GM18502 (cell line): Measurements from ENCODE around the gene COL4A2.
"Not testable (repeated sequence)": the region's sequence is repeated elsewhere in the genome, so short reads cannot be mapped to it uniquely, and the experiment has no call there.

ENCODE experiments used
- ATAC-seq: cut with Tn5 transposase; IDR thresholded peaks from one replicate; pipeline ENCODE4 v1.9.1; 2021; ENCODE audit warnings: mild to moderate bottlenecking; ENCODE audit not compliant: unreplicated experiment, poor library complexity

Gene COL4A2

DNA sequence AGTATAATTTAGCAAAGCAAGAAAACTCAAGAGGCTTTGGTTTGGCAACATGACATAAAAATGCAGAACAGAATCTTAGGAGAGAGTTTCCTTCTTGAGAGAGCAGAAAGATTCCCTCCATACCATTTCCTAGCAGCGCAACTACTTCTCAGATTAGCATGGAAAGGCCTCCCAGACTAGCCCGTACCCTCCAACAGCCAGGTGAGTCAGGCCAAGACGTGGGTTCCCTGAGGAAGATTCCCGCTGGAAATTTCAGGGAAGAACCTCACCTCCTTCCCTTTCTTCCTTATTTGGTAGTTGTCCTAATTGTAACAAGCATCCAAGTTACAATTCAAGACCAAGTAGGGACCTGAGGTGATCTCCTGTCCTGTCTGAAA, 12.3 kb downstream of the COL4A2 start:
- ATAC-seq = no peak

GRCh38 chr13:110319774-110320509, 12.9 kb downstream of the COL4A2 start:
- no peak for ATAC-seq

- ATAC-seq = no peak
Measured at GRCh38 chr13:110320645-110321044, 13.6 kb downstream of the COL4A2 start.

DNA sequence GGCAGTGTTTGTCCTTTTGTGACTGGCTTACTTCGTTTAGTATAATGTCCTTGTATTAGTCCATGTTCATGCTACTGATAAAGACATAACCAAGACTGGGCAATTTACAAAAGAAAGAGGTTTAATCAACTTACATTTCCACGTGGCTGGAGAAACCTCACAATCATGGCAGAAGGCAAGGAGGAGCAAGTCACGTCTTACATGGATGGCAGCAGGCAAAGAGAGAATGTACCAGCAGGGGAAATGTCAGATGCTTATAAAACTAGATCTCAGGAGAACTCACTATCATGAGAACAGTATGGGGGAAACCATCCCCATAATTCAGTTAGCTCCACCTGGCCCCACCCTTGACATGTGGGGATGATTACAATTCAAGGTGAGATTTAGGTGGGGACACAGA, 14.5 kb downstream of the COL4A2 start:
- ATAC-seq = not testable (repeated sequence)

DNA sequence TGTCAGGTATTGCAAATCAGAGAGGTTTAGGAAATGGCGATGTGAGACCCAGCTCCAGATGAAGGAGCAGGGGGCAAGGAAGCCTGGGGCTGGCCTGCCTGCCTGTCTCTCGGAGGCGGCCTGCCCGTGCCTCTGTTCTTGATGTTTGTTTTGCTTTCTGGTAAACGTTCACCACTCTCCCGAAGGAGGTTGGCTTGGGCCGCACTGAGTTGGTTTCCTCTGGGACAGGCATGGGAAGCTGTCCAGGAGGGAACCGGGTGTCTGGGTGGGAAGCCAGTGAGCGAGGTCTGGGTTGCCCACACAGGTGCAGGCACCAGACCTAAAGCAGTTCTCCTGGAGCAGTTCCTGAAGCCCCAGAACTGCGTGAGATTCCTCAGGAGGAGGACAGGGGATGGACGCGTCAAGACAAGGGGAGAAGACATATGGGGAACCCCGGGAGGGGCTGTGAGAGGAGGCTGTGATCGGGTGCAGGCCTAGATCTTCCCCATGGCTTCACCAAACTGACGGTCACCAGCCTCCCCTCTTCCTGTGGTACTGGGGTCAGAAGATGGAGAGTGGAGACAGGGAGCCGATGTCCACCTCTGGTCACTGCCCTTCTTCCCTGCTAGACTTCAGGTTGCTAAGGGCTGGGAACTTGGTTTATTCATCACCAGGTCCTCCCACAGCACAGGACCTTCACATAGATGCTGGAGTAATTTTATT, 15.2 kb downstream of the COL4A2 start:
- ATAC-seq = no peak

- no peak for ATAC-seq
Measured at GRCh38 chr13:110322828-110323171, 15.7 kb downstream of the COL4A2 start.

GRCh38 chr13:110323172-110323891, 16.2 kb downstream of the COL4A2 start:
- ATAC-seq = no peak

- ATAC-seq = no peak
Measured at GRCh38 chr13:110324026-110324749, 17.1 kb downstream of the COL4A2 start.

GRCh38 chr13:110326263-110326904, 19.3 kb downstream of the COL4A2 start:
- no peak for ATAC-seq

DNA sequence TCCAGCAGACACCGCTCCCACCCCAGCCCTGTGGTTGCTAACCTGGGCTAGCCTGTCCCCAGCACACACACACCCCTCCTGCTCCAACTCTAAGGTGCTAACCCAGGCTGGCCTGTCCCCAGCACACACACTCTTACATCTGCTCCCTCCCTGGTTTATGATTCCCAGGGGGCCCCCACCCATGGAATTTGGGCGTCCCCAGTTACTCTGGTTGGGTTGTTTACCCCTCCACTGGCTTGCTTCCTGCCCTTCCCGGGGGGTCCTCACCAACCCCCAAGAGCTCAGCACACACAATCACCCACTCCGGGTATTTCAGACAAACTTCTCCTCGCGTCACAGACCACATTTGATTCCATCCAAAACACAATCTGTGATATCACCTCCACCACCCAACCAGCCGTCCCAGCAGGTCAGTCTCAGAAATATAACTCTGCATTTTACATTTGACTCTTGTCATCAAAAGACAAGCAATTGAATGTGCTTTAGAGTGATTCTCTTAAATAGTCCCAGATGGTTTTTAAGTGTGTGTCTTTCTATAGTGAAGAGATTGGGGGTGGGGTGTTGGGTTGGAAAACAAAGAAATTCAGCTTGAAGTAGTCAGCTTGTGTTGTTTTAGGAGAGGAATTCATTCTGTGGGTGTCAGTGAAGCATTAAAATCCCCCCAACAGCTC, 20.1 kb downstream of the COL4A2 start:
- no peak for ATAC-seq

DNA sequence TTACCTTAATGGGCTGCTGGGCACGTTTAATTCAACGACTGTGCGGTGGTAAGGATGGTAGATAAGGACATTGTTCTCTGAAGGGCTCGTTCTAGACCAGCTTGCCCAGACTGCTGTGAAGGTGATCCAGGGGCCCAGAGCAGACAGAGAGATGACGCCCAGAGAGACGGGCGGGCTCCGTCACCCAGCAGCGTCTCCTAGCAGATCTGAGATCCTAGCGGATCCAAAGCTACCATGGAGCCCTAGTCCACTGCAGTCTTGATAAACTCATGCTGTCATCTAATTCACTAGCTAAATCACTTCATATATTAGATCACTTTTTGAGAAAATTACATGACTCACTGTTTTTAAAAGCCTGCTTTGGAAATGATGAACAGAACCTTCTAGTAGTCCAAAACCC, 21.5 kb downstream of the COL4A2 start:
- ATAC-seq = no peak

- no peak for ATAC-seq
Measured at GRCh38 chr13:110329258-110329657, 22.2 kb downstream of the COL4A2 start.

DNA sequence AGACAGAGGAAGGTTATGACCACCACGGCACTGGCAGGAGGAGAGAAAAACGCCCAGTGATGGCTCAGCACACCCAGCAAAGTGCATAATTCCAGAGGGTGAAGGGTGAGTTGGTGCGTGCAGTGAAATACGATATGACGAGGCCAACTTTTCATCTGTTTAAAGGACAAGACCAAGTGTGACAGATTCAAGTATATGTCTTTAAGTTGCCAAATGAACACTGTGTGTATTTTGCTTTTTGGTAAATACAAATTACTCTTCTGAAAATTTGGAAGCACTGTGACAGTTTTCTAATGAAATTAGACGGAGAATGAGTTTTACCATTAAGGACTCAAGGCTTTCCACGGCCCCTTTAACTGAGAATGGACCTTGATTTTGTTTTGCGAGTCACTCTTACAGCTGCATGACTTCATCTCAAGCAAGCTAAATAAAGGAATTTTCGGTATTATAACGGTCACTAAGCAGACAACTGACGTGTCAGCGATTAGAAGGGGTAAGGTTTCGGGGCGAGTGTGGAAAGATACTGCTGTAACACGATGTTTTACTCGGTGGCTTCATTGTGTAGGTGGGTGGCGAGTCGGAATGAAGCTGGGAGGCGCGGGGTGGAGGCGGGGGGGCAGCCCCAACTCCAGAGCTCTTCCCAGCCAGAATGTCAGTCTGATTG, 22.8 kb downstream of the COL4A2 start:
- no peak for ATAC-seq

DNA sequence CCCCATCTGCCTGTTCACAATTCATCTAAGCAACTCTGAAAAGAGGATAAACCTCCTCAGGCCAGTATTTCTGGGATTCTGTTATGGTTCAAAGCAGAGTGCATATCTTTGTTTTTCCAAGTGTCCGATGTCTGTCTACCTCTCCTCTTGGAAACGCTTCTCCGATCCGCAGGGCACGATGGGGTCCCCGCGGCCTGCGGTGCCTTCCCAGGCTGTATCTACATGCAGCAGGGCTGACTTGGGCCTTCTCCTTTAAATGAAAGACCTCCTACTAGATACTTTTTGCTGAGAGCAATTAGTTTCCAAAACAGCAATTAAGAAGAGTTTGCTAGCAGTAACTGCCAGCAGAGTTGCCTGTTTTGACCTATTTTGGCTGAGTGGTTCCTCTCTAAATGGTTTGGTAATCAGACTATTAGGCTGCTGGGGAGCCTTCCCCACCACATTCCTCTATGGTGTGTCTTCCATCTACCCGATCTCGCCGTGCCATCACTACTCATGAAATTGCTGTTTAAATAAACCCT, 23.5 kb downstream of the COL4A2 start:
- no peak for ATAC-seq

- ATAC-seq = no peak
Measured at GRCh38 chr13:110331362-110331761, 24.3 kb downstream of the COL4A2 start.

DNA sequence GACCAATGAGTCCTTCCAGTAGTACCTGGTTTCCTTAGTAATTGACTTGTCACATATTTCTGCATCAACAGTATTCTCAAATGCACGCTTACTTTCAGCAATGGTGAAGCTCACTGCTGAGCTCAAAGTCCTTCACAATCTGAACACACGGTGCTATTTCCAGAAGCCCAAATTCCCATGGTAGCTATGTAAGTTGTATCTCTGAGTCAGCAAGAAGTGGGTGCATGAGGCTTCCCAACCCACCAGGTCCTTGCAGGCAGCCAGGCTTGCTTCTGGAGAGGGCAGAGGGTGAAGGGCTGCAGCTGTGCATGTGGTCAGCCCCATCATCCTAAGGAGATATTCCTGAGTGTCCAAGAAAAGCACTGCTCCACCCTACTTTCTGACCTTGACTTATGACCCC, 25.7 kb downstream of the COL4A2 start:
- no peak for ATAC-seq

- no peak for ATAC-seq
Measured at GRCh38 chr13:110333837-110334236, 26.8 kb downstream of the COL4A2 start.

GRCh38 chr13:110334256-110334655, 27.2 kb downstream of the COL4A2 start:
- no peak for ATAC-seq

GRCh38 chr13:110334841-110335490, 27.9 kb downstream of the COL4A2 start:
- ATAC-seq = no peak
